HEK293 (cell line): ENCODE data around the gene MIEF2.
A peak's percentile ranks its signal among the peaks of the same experiment; 100 is the strongest.

Source experiments
- CTCF ChIA-PET: fragments of 350-600 bp; formaldehyde crosslinking; extraction: SDS; loops from one replicate; lab custom pipeline; 2021; ENCODE audit warnings: antibody characterized with exemption; lab: Yijun Ruan, JAX
- POLR2A ChIA-PET: fragments of 300-600 bp; formaldehyde crosslinking; extraction: SDS; loops from one replicate; lab custom pipeline; 2020; ENCODE audit warnings: antibody characterized with exemption, inconsistent platforms; lab: Yijun Ruan, JAX
- H3K27ac ChIP-seq: fragments of 200-500 bp; sonication (Bioruptor generic); 2 replicates; pipeline ENCODE4 v1.5.1; 2014; ENCODE audit warnings: low read depth, low read length, control low read depth, inconsistent platforms; ENCODE audit errors: extremely low read depth
- H3K36me3 ChIP-seq, 2 experiments: fragments of 200-500 bp in 1 of 2; sonication (Bioruptor generic) in 1 of 2; 1 replicate in 1 of 2; 2 replicates in 1 of 2; pipeline ENCODE4 v1.5.1; 2014 to 2017; ENCODE audit warnings: inconsistent platforms in 2 of 2, low read length in 2 of 2; ENCODE audit not compliant: control insufficient read depth in 2 of 2, insufficient read depth in 1 of 2
- H3K4me1 ChIP-seq: fragments of 200-500 bp; sonication (Bioruptor generic); 2 replicates; pipeline ENCODE4 v1.5.1; 2014; ENCODE audit warnings: mild to moderate bottlenecking, low read length, inconsistent platforms; ENCODE audit not compliant: control insufficient read depth, insufficient read depth
- H3K4me3 ChIP-seq: 2 replicates; pipeline ENCODE4 v1.5.1; 2011; ENCODE audit warnings: low read depth, mild to moderate bottlenecking, control low read depth, low read length, moderate library complexity
- H3K9me3 ChIP-seq: fragments of 200-500 bp; sonication (Bioruptor generic); 2 replicates; pipeline ENCODE4 v1.5.1; 2014; ENCODE audit warnings: low read depth, low read length, inconsistent platforms; ENCODE audit not compliant: control insufficient read depth, insufficient read depth
- SCRT1 ChIP-seq: fragments of 450-650 bp; formaldehyde crosslinking; IDR thresholded peaks from 2 replicates; pipeline ENCODE4 v1.5.1; 2016; ENCODE audit warnings: missing biosample characterization, missing genetic modification characterization, borderline replicate concordance
- SCRT2 ChIP-seq: fragments of 450-650 bp; formaldehyde crosslinking; IDR thresholded peaks from 2 replicates; pipeline ENCODE4 v1.5.1; 2016; ENCODE audit warnings: missing biosample characterization, missing genetic modification characterization
- SP3 ChIP-seq: fragments of 450-650 bp; formaldehyde crosslinking; IDR thresholded peaks from 2 replicates; pipeline ENCODE4 v1.5.1; 2016; ENCODE audit warnings: missing biosample characterization, missing genetic modification characterization
- ZBTB20 ChIP-seq: fragments of 450-650 bp; formaldehyde crosslinking; IDR thresholded peaks from 2 replicates; pipeline ENCODE4 v1.5.1; 2016; ENCODE audit warnings: missing biosample characterization, missing genetic modification characterization
- ZBTB48 ChIP-seq: fragments of 450-650 bp; formaldehyde crosslinking; IDR thresholded peaks from 2 replicates; pipeline ENCODE4 v1.5.1; 2016; ENCODE audit warnings: missing biosample characterization, missing genetic modification characterization
- ZBTB8A ChIP-seq: fragments of 450-650 bp; formaldehyde crosslinking; IDR thresholded peaks from 2 replicates; pipeline ENCODE4 v1.5.1; 2016; ENCODE audit warnings: missing biosample characterization, missing genetic modification characterization
- ZFP3 ChIP-seq: fragments of 450-650 bp; formaldehyde crosslinking; IDR thresholded peaks from 2 replicates; pipeline ENCODE4 v1.5.1; 2016; ENCODE audit warnings: low read depth, missing biosample characterization, missing genetic modification characterization
- ZNF10 ChIP-seq: fragments of 450-650 bp; formaldehyde crosslinking; IDR thresholded peaks from 2 replicates; pipeline ENCODE4 v1.5.1; 2017; ENCODE audit warnings: missing biosample characterization, missing genetic modification characterization
- ZNF133 ChIP-seq: fragments of 450-650 bp; formaldehyde crosslinking; IDR thresholded peaks from 2 replicates; pipeline ENCODE4 v1.5.1; 2016; ENCODE audit warnings: missing biosample characterization, missing genetic modification characterization
- ZNF138 ChIP-seq: fragments of 450-650 bp; formaldehyde crosslinking; IDR thresholded peaks from 2 replicates; pipeline ENCODE4 v1.5.1; 2016; ENCODE audit warnings: missing biosample characterization, missing genetic modification characterization, borderline replicate concordance
- ZNF529 ChIP-seq: fragments of 450-650 bp; formaldehyde crosslinking; IDR thresholded peaks from 2 replicates; pipeline ENCODE4 v1.5.1; 2017; ENCODE audit warnings: missing genetic modification characterization, missing biosample characterization; ENCODE audit not compliant: insufficient replicate concordance
- ZNF571 ChIP-seq: fragments of 450-650 bp; formaldehyde crosslinking; IDR thresholded peaks from 2 replicates; pipeline ENCODE4 v1.5.0; 2017; ENCODE audit warnings: missing biosample characterization, missing genetic modification characterization
- ZNF621 ChIP-seq: fragments of 450-650 bp; formaldehyde crosslinking; IDR thresholded peaks from 2 replicates; pipeline ENCODE4 v1.5.1; 2017; ENCODE audit warnings: missing biosample characterization, missing genetic modification characterization
- ZNF658 ChIP-seq: fragments of 450-650 bp; formaldehyde crosslinking; IDR thresholded peaks from 2 replicates; pipeline ENCODE4; 2016; ENCODE audit warnings: missing biosample characterization, missing genetic modification characterization
- ZXDB ChIP-seq: fragments of 450-650 bp; formaldehyde crosslinking; IDR thresholded peaks from 2 replicates; pipeline ENCODE4 v1.5.1; 2016; ENCODE audit warnings: missing biosample characterization, missing genetic modification characterization
- TF ChIP-seq, protein P1 (sequence below): fragments of 450-650 bp; formaldehyde crosslinking; IDR thresholded peaks from 2 replicates; pipeline ENCODE4 v1.5.1; 2017; ENCODE audit warnings: missing biosample characterization, missing genetic modification characterization
- TF ChIP-seq, protein P2 (sequence below): fragments of 450-650 bp; formaldehyde crosslinking; IDR thresholded peaks from 2 replicates; pipeline ENCODE4 v1.5.0; 2017; ENCODE audit warnings: missing biosample characterization, missing genetic modification characterization, borderline replicate concordance
- TF ChIP-seq, protein P3 (sequence below): fragments of 450-650 bp; formaldehyde crosslinking; optimal IDR thresholded peaks from 2 replicates; pipeline ENCODE3; 2016; ENCODE audit warnings: missing biosample characterization, mild to moderate bottlenecking, missing genetic modification characterization

Gene MIEF2

DNA sequence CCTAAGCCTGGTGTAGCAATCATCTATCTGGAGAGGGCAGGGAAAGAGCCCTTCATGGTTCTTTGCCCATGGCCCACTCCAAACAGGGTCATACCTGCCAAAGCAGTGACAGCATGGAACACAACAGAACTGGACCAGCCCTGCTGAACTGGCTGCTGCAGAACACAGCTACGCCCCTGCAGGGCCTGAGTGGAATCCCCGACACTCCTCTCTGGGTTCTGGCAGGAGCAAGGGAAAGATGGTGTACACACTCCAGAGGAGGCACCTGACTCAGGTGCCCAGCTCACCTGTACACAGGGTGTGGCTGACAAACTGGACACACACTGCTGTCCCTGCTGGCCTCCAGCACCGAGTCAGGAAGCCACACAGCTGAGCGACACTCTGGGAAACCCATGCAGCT lies 19.8 kb downstream of the MIEF2 start:
- H3K27ac ChIP-seq: no peak overlapping the region
- no peak overlapping the region for H3K4me3 ChIP-seq
- POLR2A ChIA-PET: no interaction called here
- CTCF ChIA-PET: interaction anchor here (1.2 kb wide), 1 partner anchor 13 kb away, joined by 3 read pairs; no protein-coding TSS in a partner anchor
- H3K4me1 ChIP-seq: no peaks in the 10 kb centered on the region
- H3K36me3 ChIP-seq: peaks cover 69 to 96% of the 10 kb centered on the region in 2 experiments
- no peaks in the 10 kb centered on the region for H3K9me3 ChIP-seq
- TF ChIP-seq, protein P1, sequence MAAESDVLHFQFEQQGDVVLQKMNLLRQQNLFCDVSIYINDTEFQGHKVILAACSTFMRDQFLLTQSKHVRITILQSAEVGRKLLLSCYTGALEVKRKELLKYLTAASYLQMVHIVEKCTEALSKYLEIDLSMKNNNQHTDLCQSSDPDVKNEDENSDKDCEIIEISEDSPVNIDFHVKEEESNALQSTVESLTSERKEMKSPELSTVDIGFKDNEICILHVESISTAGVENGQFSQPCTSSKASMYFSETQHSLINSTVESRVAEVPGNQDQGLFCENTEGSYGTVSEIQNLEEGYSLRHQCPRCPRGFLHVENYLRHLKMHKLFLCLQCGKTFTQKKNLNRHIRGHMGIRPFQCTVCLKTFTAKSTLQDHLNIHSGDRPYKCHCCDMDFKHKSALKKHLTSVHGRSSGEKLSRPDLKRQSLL (tag by site-specific recombination): no peak
- TF ChIP-seq ZFP3 (tag by site-specific recombination) (no peak), ZNF138 (tag by site-specific recombination) (no peak), ZBTB8A (tag by site-specific recombination) (no peak)
- TF ChIP-seq, all 188 proteins: peak for 0

DNA sequence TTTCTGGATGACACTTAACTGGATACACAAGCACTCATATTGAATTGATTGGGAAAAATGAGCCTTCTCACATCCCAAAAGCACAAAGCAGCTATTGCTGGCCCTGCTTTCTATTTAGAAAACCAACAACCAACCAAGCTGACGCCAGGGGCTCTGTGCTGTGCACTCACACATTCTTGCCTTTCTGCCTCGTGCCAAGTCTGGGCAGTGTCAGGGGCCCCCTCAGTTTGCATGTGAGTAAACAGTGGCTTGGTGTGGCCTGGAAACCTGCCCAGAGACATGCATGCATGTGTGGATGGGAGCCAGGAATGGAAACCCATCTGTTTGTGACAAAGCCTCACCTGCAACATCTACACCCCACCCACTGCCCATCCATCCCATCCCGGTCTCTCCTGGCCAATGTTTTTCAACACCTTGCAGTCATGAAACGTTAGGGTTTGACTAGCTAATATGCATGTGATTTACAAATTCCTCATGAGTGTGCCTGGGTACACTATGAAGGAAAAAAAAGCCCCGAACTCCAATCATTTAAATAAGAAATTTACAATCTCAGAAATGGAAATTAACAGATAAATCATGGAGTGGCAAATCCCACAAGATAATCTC lies 20.4 kb downstream of the MIEF2 start:
- TF ChIP-seq, protein P2, sequence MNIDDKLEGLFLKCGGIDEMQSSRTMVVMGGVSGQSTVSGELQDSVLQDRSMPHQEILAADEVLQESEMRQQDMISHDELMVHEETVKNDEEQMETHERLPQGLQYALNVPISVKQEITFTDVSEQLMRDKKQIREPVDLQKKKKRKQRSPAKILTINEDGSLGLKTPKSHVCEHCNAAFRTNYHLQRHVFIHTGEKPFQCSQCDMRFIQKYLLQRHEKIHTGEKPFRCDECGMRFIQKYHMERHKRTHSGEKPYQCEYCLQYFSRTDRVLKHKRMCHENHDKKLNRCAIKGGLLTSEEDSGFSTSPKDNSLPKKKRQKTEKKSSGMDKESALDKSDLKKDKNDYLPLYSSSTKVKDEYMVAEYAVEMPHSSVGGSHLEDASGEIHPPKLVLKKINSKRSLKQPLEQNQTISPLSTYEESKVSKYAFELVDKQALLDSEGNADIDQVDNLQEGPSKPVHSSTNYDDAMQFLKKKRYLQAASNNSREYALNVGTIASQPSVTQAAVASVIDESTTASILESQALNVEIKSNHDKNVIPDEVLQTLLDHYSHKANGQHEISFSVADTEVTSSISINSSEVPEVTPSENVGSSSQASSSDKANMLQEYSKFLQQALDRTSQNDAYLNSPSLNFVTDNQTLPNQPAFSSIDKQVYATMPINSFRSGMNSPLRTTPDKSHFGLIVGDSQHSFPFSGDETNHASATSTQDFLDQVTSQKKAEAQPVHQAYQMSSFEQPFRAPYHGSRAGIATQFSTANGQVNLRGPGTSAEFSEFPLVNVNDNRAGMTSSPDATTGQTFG (tag by site-specific recombination): no peak
- peak; percentile 21; the same call in 1 of the 2 replicates for TF ChIP-seq ZBTB20 (tag by site-specific recombination)
- TF ChIP-seq, all 188 proteins: peak for 1
- Histone ChIP-seq H3K27ac (no peak overlapping the region), H3K4me3 (no peak overlapping the region), H3K9me3 (no peaks in the 10 kb centered on the region), H3K4me1 (no peaks in the 10 kb centered on the region), H3K36me3 (peaks cover 76 to 99% of the 10 kb centered on the region in 2 experiments)
- ChIA-PET POLR2A (no interaction called here), CTCF (no interaction called here)

DNA sequence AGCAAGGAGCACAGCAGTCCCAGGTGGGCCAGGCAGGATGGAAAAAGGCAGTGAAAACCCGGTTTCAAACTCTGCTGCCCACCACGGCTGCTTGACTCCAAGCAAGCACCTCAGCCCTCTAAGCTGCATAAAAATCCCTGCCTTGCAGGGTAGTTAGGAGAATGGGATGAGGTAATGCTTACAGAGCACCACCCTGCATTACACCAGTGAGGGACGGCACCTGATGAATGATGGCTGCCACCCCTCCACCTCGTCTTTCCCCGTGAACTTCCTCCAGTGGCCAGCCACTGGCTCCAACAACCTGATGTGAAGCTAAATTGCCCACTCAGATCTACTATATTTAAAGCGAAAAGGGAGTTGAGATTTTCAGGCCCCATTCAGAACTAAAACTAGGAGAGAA lies 21.3 kb downstream of the MIEF2 start:
- no peak for TF ChIP-seq ZNF571 (tag by site-specific recombination)
- peak; percentile 65 for TF ChIP-seq SCRT2 (tag by site-specific recombination)
- TF ChIP-seq ZXDB (tag by site-specific recombination): no peak
- TF ChIP-seq ZNF10 (tag by site-specific recombination): peak; percentile 100
- no peak for TF ChIP-seq ZNF529 (tag by site-specific recombination)
- no peak for TF ChIP-seq SCRT1
- no peak for TF ChIP-seq SP3 (tag by site-specific recombination)
- TF ChIP-seq, all 188 proteins: peak for 2
- POLR2A ChIA-PET: interaction anchor here (1.0 kb wide), 1 partner anchor 13 kb away, joined by 3 read pairs; no protein-coding TSS in a partner anchor
- H3K36me3 ChIP-seq: peaks cover 77 to 97% of the 10 kb centered on the region in 2 experiments
- H3K27ac ChIP-seq: no peak overlapping the region
- no peak overlapping the region for H3K4me3 ChIP-seq
- no peaks in the 10 kb centered on the region for H3K9me3 ChIP-seq
- H3K4me1 ChIP-seq: no peaks in the 10 kb centered on the region
- CTCF ChIA-PET: no interaction called here

DNA sequence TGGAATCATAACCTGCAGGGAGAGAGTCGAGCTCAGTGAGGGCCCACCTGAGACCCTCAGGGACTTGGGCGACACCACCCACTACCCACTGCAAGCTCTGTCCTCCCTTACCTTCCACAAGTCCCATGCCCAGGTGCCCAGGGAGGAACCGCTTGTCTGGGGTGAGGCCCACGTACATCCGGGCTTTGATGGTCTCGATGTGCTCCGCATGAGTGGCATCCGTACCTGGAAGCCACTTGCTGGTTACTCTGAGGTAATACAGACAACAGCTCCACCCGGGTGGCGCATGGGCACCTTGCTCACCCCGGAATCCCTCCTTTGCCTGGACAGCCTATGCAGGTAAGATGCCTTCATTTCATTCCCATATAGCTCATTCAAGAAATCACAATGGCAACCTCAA lies 24.8 kb downstream of the MIEF2 start:
- Histone ChIP-seq H3K27ac (no peak overlapping the region), H3K36me3 (peaks cover 89 to 97% of the 10 kb centered on the region in 2 experiments), H3K4me1 (no peaks in the 10 kb centered on the region), H3K9me3 (no peaks in the 10 kb centered on the region), H3K4me3 (no peak overlapping the region)
- POLR2A ChIA-PET: interaction anchor here (1.1 kb wide), 1 partner anchor 17 kb away, joined by 5 read pairs; no protein-coding TSS in a partner anchor
- CTCF ChIA-PET: interaction anchor here (0.7 kb wide), 1 partner anchor 46 kb away, joined by 3 read pairs; no protein-coding TSS in a partner anchor
- TF ChIP-seq, protein P3, sequence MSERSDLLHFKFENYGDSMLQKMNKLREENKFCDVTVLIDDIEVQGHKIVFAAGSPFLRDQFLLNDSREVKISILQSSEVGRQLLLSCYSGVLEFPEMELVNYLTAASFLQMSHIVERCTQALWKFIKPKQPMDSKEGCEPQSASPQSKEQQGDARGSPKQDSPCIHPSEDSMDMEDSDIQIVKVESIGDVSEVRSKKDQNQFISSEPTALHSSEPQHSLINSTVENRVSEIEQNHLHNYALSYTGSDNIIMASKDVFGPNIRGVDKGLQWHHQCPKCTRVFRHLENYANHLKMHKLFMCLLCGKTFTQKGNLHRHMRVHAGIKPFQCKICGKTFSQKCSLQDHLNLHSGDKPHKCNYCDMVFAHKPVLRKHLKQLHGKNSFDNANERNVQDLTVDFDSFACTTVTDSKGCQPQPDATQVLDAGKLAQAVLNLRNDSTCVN (tag by site-specific recombination): no peak
- TF ChIP-seq ZBTB48 (no peak), ZNF133 (tag by site-specific recombination) (no peak), ZNF658 (tag by site-specific recombination) (no peak), ZNF621 (tag by site-specific recombination) (no peak)
